Duodenal mucosa (tissue), 2 donors: Measurements from ENCODE around the gene NDUFV1.
"Not testable (repeated sequence)": the region's sequence is repeated elsewhere in the genome, so short reads cannot be mapped to it uniquely, and the experiment has no call there.

Source experiments
- H3K27ac ChIP-seq: one replicate; pipeline ENCODE4 v1.7.0; 2013; ENCODE audit warnings: low read depth, low read length
- H3K27me3 ChIP-seq, 2 donors: one replicate each; pipeline ENCODE4 v1.7.0; 2013; ENCODE audit warnings: low read length in 2 of 2, control low read depth in 1 of 2; ENCODE audit not compliant: insufficient read depth in 2 of 2, control insufficient read depth in 1 of 2
- H3K36me3 ChIP-seq, 2 donors: one replicate each; pipeline ENCODE4 v1.7.0; 2013; ENCODE audit warnings: low read length in 2 of 2, control low read depth in 1 of 2; ENCODE audit not compliant: insufficient read depth in 2 of 2, control insufficient read depth in 1 of 2
- H3K4me1 ChIP-seq, 2 donors: one replicate each; pipeline ENCODE4 v1.7.0; 2013; ENCODE audit warnings: low read length in 2 of 2, control low read depth in 1 of 2; ENCODE audit not compliant: insufficient read depth in 2 of 2, control insufficient read depth in 1 of 2
- H3K4me3 ChIP-seq, 2 donors: one replicate each; pipeline ENCODE4 v1.7.0; 2013; ENCODE audit warnings: low read length in 2 of 2, low read depth in 1 of 2
- H3K9ac ChIP-seq, 2 donors: one replicate each; pipeline ENCODE4 v1.7.0; 2013; ENCODE audit warnings: low read length in 2 of 2, low read depth in 1 of 2
- H3K9me3 ChIP-seq, 2 donors: one replicate each; pipeline ENCODE4 v1.7.0; 2013; ENCODE audit warnings: low read length in 2 of 2, control low read depth in 1 of 2; ENCODE audit not compliant: control insufficient read depth in 1 of 2

Gene NDUFV1

GRCh38 chr11:67586568-67587250 is 20.0 kb upstream of the NDUFV1 start:
- H3K9me3 ChIP-seq = no peaks in the 10 kb centered on the region
- no peak overlapping the region for H3K27ac ChIP-seq
- no peaks in the 10 kb centered on the region for H3K27me3 ChIP-seq
- H3K36me3 ChIP-seq = peaks cover 14 to 26% of the 10 kb centered on the region in 2 donors
- H3K9ac ChIP-seq = no peak overlapping the region
- peaks cover 21 to 25% of the 10 kb centered on the region in 2 donors for H3K4me1 ChIP-seq
- H3K4me3 ChIP-seq = no peak overlapping the region

GRCh38 chr11:67588136-67588503 is 18.6 kb upstream of the NDUFV1 start:
- no peak overlapping the region for H3K9ac ChIP-seq
- no peak overlapping the region for H3K27ac ChIP-seq
- no peak overlapping the region for H3K4me3 ChIP-seq
- peaks cover 15 to 16% of the 10 kb centered on the region in 2 donors for H3K4me1 ChIP-seq
- H3K9me3 ChIP-seq = no peaks in the 10 kb centered on the region
- peaks cover 14 to 26% of the 10 kb centered on the region in 2 donors for H3K36me3 ChIP-seq
- no peaks in the 10 kb centered on the region for H3K27me3 ChIP-seq

GRCh38 chr11:67588899-67589415 is 17.8 kb upstream of the NDUFV1 start:
- H3K4me3 ChIP-seq, H3K27me3 ChIP-seq, H3K9ac ChIP-seq, H3K27ac ChIP-seq, H3K9me3 ChIP-seq: not testable (repeated sequence)
- peaks cover 22 to 24% of the 10 kb centered on the region in 2 donors for H3K4me1 ChIP-seq
- H3K36me3 ChIP-seq = peaks cover 14 to 26% of the 10 kb centered on the region in 2 donors

- H3K9me3 ChIP-seq = no peaks in the 10 kb centered on the region
- peaks cover 7 to 13% of the 10 kb centered on the region in 2 donors for H3K4me1 ChIP-seq
- peaks cover 0 to 8% of the 10 kb centered on the region in 2 donors for H3K36me3 ChIP-seq
- no peak overlapping the region for H3K4me3 ChIP-seq
- H3K9ac ChIP-seq = no peak overlapping the region
- no peak overlapping the region for H3K27ac ChIP-seq
- H3K27me3 ChIP-seq = no peaks in the 10 kb centered on the region
Observed at GRCh38 chr11:67592880-67593564, 13.7 kb upstream of the NDUFV1 start.

- Histone ChIP-seq H3K9ac (no peak overlapping the region), H3K4me3 (no peak overlapping the region), H3K9me3 (no peaks in the 10 kb centered on the region), H3K36me3 (peaks cover 0 to 5% of the 10 kb centered on the region in 2 donors), H3K27me3 (no peaks in the 10 kb centered on the region), H3K4me1 (peaks cover 7 to 13% of the 10 kb centered on the region in 2 donors), H3K27ac (no peak overlapping the region)
Observed at GRCh38 chr11:67593565-67593905, 13.2 kb upstream of the NDUFV1 start.

DNA sequence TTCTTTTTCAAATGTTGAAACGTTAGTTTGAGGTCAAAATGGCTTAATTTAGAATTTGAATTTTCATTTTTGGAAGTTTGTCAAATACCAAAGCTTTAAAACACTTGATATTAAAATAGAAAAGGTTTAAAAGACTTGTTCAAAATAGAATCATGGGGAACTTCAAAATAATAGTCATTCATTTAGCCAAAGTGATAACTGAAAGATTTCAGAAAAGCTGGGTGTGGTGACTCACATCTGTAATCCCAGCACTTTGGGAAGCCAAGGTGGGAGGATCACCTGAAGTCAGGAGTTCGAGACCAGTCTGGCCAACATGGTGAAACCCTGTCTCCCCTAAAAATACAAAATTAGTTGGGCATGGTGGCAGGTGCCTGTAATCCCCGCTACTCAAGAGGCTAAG is 12.3 kb upstream of the NDUFV1 start:
- Histone ChIP-seq H3K27me3 (no peaks in the 10 kb centered on the region), H3K9me3 (no peaks in the 10 kb centered on the region), H3K4me3 (no peak overlapping the region), H3K36me3 (no peaks in the 10 kb centered on the region), H3K9ac (no peak overlapping the region), H3K27ac (no peak overlapping the region), H3K4me1 (peaks cover 7 to 13% of the 10 kb centered on the region in 2 donors)

- no peaks in the 10 kb centered on the region for H3K36me3 ChIP-seq
- H3K9ac ChIP-seq = no peak overlapping the region
- no peak overlapping the region for H3K4me3 ChIP-seq
- H3K27ac ChIP-seq = no peak overlapping the region
- H3K4me1 ChIP-seq = peaks cover 7 to 13% of the 10 kb centered on the region in 2 donors
- H3K9me3 ChIP-seq = no peaks in the 10 kb centered on the region
- no peaks in the 10 kb centered on the region for H3K27me3 ChIP-seq
Observed at GRCh38 chr11:67596753-67597300, 9.9 kb upstream of the NDUFV1 start.

GRCh38 chr11:67597458-67597857 is 9.3 kb upstream of the NDUFV1 start:
- not testable (repeated sequence) for H3K27ac ChIP-seq, H3K9me3 ChIP-seq, H3K4me3 ChIP-seq, H3K9ac ChIP-seq, H3K27me3 ChIP-seq, H3K36me3 ChIP-seq
- peaks cover 7 to 13% of the 10 kb centered on the region in 2 donors for H3K4me1 ChIP-seq

DNA sequence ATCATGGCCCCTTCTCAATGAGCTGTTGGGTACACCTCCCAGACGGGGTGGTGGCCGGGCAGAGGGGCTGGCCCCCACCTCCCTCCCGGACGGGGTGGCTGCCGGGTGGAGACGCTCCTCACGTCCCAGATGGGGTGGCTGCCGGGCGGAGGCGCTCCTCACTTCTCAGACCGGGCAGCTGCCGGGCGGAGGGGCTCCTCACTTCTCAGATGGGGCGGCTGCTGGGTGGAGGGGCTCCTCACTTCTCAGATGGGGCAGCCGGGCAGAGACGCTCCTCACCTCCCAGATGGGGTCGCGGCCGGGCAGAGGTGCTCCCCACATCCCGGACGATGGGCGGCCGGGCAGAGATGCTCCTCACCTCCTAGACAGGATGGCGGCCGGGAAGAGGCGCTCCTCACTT is 8.8 kb upstream of the NDUFV1 start:
- H3K36me3 ChIP-seq, H3K27me3 ChIP-seq, H3K27ac ChIP-seq, H3K9me3 ChIP-seq, H3K9ac ChIP-seq, H3K4me3 ChIP-seq: not testable (repeated sequence)
- peaks cover 7 to 11% of the 10 kb centered on the region in 2 donors for H3K4me1 ChIP-seq

GRCh38 chr11:67599149-67599548 is 7.6 kb upstream of the NDUFV1 start:
- Histone ChIP-seq H3K36me3 (no peaks in the 10 kb centered on the region), H3K27ac (no peak overlapping the region), H3K4me3 (no peak overlapping the region)

More at GRCh38 chr11:67599149-67599548, 7.6 kb upstream of the NDUFV1 start:
- Histone ChIP-seq H3K27me3 (no peaks in the 10 kb centered on the region), H3K4me1 (no peaks in the 10 kb centered on the region), H3K9me3 (no peaks in the 10 kb centered on the region), H3K9ac (no peak overlapping the region)
